MM.1S (cell line): ENCODE measurements around the gene SMKR1.

Experiments used
- CTCF ChIP-seq: fragments of 300-600 bp; sonication (generic); IDR thresholded peaks from 2 replicates; pipeline ENCODE4 v1.5.1; 2016; ENCODE audit warnings: antibody characterized with exemption, low read length, mixed read lengths
- EZH2 ChIP-seq: fragments of 300-600 bp; sonication (generic); optimal IDR thresholded peaks from 2 replicates; pipeline ENCODE3; 2017; ENCODE audit warnings: low read depth, mild to moderate bottlenecking, antibody characterized with exemption, low read length, mixed read lengths
- EZH2phosphoT487 ChIP-seq: fragments of 300-600 bp; sonication (generic); IDR thresholded peaks from 2 replicates; pipeline ENCODE4 v1.6.1; 2018; ENCODE audit warnings: antibody characterized with exemption, low read length

GRCh38 chr7:129495987-129496386 lies 6.3 kb upstream of the SMKR1 start:
- TF ChIP-seq CTCF (no peak), EZH2 (no peak), EZH2phosphoT487 (no peak)
